GM23338 (cell line): ENCODE data around the gene PSMB5.

ENCODE experiments used
- CREB1 ChIP-seq: fragments of 250-450 bp; sonication (Bioruptor Pico); IDR thresholded peaks from 2 replicates; pipeline ENCODE4 v1.5.0; 2020; ENCODE audit warnings: low read depth, mild to moderate bottlenecking, moderate library complexity
- CTCF ChIP-seq, 2 experiments: fragments of 200-600 bp in 1 of 2; sonication (generic) in 1 of 2; conservative IDR thresholded peaks; 2 replicates each; pipeline versions ENCODE4 v1.5.1 to v1.6.1; 2016 to 2017; ENCODE audit warnings: antibody characterized with exemption in 2 of 2, low read depth in 2 of 2, mild to moderate bottlenecking in 2 of 2, moderate library complexity in 1 of 2
- ETS1 ChIP-seq: IDR thresholded peaks from 2 replicates; pipeline ENCODE4 v1.6.1; 2016; ENCODE audit warnings: antibody characterized with exemption
- EZH2 ChIP-seq: fragments of 200-600 bp; sonication (generic); IDR thresholded peaks from one replicate; pipeline ENCODE4 v1.8.0; 2017; ENCODE audit warnings: antibody characterized with exemption, mild to moderate bottlenecking, low read depth; ENCODE audit not compliant: unreplicated experiment
- EZH2phosphoT487 ChIP-seq: fragments of 200-600 bp; sonication (generic); IDR thresholded peaks from one replicate; pipeline ENCODE4 v1.8.1; 2018; ENCODE audit warnings: antibody characterized with exemption; ENCODE audit not compliant: unreplicated experiment
- NANOG ChIP-seq: IDR thresholded peaks from 2 replicates; pipeline ENCODE4 v1.6.1; 2016; ENCODE audit warnings: antibody characterized with exemption, borderline replicate concordance
- POLR2AphosphoS5 ChIP-seq: IDR thresholded peaks from 2 replicates; pipeline ENCODE4 v1.6.1; 2016; ENCODE audit warnings: antibody characterized with exemption, low read depth
- REST ChIP-seq: IDR thresholded peaks from one replicate; pipeline ENCODE4 v1.6.1; 2018; ENCODE audit warnings: antibody characterized with exemption; ENCODE audit not compliant: unreplicated experiment
- ZNF331 ChIP-seq: fragments of 250-450 bp; sonication (Bioruptor Pico); IDR thresholded peaks from 2 replicates; pipeline ENCODE4 v1.5.0; 2020; ENCODE audit warnings: low read depth, mild to moderate bottlenecking, moderate library complexity

- TF ChIP-seq EZH2, result no peak
- no peak for TF ChIP-seq CTCF (conservative IDR thresholded peaks at IDR 0.05; ENCODE audit: low read depth in 2 of 2)
- TF ChIP-seq POLR2AphosphoS5, result no peak
- no peak for TF ChIP-seq ETS1
- TF ChIP-seq REST, result no peak
- TF ChIP-seq NANOG, result no peak
- no peak for TF ChIP-seq EZH2phosphoT487
- no peak for TF ChIP-seq ZNF331 (CRISPR knock-in tag)
- no peak for TF ChIP-seq CREB1
Observed at GRCh38 chr14:23025151-23025814, 9.4 kb downstream of the PSMB5 start.
